Cardiac atrium fibroblast (primary cell): ENCODE measurements around the gene MAPKAPK2. TPM values are rescaled to one million over a fixed set of nuclear protein-coding genes. Genes with fewer than 3 reads are reported as not detected.

Experiments
- total RNA-seq: library from RNA; depleted of rRNA; stranded (reverse); fragments of >200 nt; gene quantifications from 2 replicates; pipeline ENCODE4 v1.2.3, GENCODE V29; 2015

Gene MAPKAPK2
- 38.5 and 52.7 TPM in 2 replicates for total RNA-seq

DNA sequence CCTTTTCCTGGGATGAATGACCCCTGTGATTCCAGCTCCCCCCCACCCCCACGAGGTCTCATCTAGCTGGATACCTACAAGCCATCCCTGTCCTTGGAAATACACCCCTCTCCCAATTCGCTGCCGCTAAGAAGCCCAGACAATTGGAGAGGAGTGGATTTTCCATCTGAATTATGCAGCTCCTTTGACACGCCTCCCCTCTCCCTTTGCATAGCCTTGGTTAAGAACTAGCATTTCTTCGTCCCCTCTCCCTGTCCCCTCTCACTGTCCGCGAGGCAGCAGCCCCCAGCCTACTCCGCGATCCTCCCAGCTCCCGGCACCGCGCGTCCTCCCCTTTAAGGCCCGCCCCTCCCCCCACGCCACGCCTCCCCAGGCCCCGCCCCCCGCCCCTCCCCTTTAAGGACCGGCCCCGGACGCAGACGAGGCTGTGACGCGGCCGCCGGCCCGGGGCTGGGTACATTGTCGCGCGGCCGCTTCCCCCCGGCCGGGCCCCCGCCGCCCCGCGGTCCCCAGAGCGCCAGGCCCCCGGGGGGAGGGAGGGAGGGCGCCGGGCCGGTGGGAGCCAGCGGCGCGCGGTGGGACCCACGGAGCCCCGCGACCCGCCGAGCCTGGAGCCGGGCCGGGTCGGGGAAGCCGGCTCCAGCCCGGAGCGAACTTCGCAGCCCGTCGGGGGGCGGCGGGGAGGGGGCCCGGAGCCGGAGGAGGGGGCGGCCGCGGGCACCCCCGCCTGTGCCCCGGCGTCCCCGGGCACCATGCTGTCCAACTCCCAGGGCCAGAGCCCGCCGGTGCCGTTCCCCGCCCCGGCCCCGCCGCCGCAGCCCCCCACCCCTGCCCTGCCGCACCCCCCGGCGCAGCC is at the start of gene MAPKAPK2:
Gene MAPKAPK2, plus strand, starts transcription at position 428 of the 856 bp plus-strand sequence. Its CDS starts 325 bp downstream, at position 753.

DNA sequence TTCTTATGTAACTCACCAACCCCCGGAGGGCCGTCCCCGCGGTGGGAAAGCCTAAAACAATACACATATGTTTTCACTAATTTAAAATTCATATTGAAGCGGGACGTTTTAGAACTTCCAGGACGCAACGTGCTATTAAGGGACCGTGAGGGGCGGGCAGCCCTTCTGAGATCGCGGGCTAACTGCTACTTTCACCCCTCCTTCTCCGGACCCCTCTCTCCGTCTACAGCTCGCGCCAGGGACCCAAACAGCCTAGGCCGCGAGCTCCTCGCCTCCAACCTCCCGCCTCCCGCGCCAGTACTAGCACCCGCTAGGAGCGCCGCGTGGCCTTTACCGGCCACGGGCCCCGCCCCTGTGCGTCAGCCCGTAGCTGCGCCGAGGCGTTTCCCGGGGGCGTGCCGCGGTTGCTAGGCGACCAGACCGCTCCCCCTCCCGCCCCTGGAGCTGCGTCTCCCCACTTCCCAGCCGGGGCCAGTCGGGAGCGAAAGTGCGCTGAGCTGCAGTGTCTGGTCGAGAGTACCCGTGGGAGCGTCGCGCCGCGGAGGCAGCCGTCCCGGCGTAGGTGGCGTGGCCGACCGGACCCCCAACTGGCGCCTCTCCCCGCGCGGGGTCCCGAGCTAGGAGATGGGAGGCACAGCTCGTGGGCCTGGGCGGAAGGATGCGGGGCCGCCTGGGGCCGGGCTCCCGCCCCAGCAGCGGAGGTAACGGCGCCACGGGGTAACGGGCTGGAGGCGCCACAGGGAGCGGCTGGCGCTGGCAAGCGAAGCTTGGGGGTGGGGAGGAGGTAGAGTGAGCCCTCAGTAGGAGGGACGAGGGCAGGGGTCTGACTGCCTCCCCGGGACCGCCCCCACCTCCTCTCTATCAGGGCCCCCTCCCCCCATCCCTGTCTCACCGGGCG is 49.4 kb upstream of the MAPKAPK2 start, which contains the start of gene DYRK3:
Gene DYRK3, plus strand, starts transcription at position 457 of the 898 bp plus-strand sequence. Its CDS starts 168 bp downstream, at position 625.

DNA sequence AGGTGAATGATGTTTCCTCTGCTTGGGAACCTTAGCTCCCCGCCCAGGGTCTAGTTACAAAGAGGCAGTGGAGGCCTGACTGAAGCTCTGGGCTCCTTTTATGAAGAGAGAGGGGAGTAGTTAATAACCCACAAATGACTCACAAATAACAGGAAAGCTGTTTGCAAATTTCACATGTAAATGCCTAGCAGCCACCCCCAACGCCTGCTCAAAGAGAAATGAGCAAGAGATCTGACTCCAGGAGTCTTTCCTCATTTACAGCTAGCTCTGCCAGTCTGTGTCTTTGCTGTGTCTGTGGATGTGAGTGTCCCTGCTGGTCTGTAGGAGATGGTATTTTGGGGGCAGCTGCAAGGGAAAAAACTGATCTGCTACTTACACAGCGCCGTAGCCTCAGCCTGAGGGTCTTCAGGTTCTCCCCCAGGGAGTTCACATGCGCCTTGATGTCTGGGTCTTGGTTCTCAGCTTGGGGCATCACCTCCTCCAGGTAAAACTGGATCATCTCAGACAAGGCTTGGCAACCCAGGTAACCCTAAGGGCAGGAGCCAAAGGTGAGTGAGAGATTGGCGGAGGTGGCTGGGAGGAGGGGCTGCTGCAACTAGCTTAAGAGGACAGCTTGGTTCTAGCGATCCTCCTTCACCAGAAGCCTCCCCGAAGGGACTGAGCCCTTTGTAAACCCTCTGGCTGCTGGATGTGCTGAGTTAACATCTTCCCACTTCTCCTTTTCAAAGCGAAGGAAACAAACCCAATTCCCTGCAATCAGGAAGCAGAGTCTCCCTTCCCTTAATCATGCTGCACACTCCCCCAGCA is 86.0 kb downstream of the MAPKAPK2 start, which contains the start of gene IL19:
Gene IL19, plus strand, starts transcription at position 243 of the 807 bp plus-strand sequence. CDS start 65,890 bp downstream, outside the sequence.

DNA sequence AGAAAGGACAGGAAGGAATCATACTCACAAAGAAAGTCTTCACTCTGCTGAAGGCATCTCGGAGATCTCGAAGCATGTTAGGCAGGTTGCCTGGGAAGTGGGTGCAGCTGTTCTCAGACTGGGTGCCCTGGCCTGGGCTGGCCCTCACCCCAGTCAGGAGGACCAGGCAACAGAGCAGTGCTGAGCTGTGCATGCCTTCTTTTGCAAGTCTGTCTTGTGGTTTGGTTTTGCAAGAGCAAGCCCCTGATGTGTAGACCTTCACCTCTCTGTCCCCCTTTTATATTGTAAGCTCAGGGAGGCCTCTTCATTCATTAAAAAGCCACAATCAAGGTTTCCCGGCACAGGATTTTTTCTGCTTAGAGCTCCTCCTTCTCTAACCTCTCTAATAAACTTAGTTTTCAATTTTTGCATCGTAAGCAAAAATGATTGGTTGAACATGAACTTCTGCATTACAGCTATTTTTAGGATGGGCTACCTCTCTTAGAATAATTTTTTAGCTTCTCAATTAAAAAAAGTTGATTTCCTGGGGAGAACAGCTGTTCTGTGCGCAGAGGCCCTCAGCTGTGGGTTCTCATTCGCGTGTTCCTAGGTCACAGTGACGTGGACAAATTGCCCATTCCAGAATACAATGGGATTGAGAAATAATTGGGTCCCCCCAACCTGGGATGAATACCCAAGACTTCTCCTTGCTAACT is 87.7 kb downstream of the MAPKAPK2 start, which contains the start of gene IL10:
Gene IL10, minus strand, starts transcription at position 252 of the 695 bp plus-strand sequence. Its CDS starts 59 bp downstream, at position 193.

Other genes with a start within 250 kb of the MAPKAPK2 start
- 12.8 and 19.4 TPM in 2 replicates for gene IKBKE, start 214.4 kb upstream of the MAPKAPK2 start, total RNA-seq
- 1.1 and 6.8 TPM in 2 replicates for gene RASSF5, start 177.4 kb upstream of the MAPKAPK2 start, total RNA-seq
- 39.7 and 44.6 TPM in 2 replicates for gene EIF2D, start 72.4 kb upstream of the MAPKAPK2 start, total RNA-seq
- 6.9 and 16.4 TPM in 2 replicates for gene DYRK3, start 49.4 kb upstream of the MAPKAPK2 start, total RNA-seq
- not detected in 2 replicates for gene IL19, start 85.9 kb downstream of the MAPKAPK2 start, total RNA-seq
- gene IL10, start 87.6 kb downstream of the MAPKAPK2 start, total RNA-seq: not detected in 2 replicates
- gene IL20, start 180.7 kb downstream of the MAPKAPK2 start, total RNA-seq: not detected in 2 replicates
- 0.81 TPM in 1 of 2 replicates, not detected in the other for gene IL24, start 212.5 kb downstream of the MAPKAPK2 start, total RNA-seq
- 1.8 and 8.1 TPM in 2 replicates for gene FCMR, start 237.0 kb downstream of the MAPKAPK2 start, total RNA-seq